Nephron (organoid): Measurements from ENCODE around the gene ETV6.

Experiments used
- H3K27ac Mint-ChIP-seq, 3 experiments: 2 replicates each; pipeline ENCODE4 v1.8.0; 2020; ENCODE audit warnings: mixed read lengths in 3 of 3, mild to moderate bottlenecking in 2 of 3, moderate library complexity in 1 of 3
- H3K27me3 Mint-ChIP-seq: 2 replicates; pipeline ENCODE4 v1.8.0; 2021; ENCODE audit warnings: low read depth, mild to moderate bottlenecking, moderate library complexity, mixed read lengths
- H3K36me3 Mint-ChIP-seq: 2 replicates; pipeline ENCODE4 v1.8.0; 2020; ENCODE audit warnings: low read depth, mixed read lengths
- H3K4me1 Mint-ChIP-seq: 2 replicates; pipeline ENCODE4 v1.8.0; 2020; ENCODE audit warnings: mixed read lengths
- H3K4me3 Mint-ChIP-seq, 3 experiments: 2 replicates each; pipeline ENCODE4 v1.8.0; 2020; ENCODE audit warnings: mild to moderate bottlenecking in 3 of 3, mixed read lengths in 3 of 3, moderate library complexity in 2 of 3
- H3K9me3 Mint-ChIP-seq: 2 replicates; pipeline ENCODE4 v1.8.0; 2020; ENCODE audit warnings: mixed read lengths
- TF ChIP-seq, protein P1 (sequence below), 3 experiments: fragments of 200-600 bp; sonication (generic); IDR thresholded peaks; one replicate each; pipeline ENCODE4 v1.5.0; 2021; ENCODE audit warnings: antibody characterized with exemption in 3 of 3; ENCODE audit not compliant: unreplicated experiment in 3 of 3

Gene ETV6

DNA sequence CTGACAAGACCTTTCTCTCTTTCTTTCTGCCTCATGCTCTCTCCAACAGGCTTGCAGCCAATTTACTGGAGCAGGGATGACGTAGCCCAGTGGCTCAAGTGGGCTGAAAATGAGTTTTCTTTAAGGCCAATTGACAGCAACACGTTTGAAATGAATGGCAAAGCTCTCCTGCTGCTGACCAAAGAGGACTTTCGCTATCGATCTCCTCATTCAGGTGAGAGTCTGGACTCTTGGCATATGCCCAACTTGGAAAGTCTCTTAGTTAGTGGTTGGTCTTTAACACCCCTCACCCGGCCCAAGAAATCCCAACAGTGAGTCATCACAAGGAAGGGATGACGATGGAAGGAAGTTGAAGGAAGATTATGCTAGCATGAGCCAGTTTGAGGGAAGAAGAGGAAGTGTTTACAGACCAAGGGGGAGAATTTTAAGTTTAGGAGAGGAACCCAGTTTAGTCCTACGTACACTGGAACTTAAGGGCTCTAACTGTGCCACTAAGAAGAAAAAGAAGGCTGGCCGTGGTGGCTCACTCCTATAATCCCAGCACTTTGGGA, 189.7 kb downstream of the ETV6 start:
- Mint-ChIP-seq H3K27me3 (no peaks in the 10 kb centered on the region), H3K4me1 (no peaks in the 10 kb centered on the region), H3K4me3 (no peak overlapping the region), H3K9me3 (no peaks in the 10 kb centered on the region), H3K36me3 (peaks cover 43% of the 10 kb centered on the region), H3K27ac (no peak overlapping the region)
- TF ChIP-seq, protein P1, sequence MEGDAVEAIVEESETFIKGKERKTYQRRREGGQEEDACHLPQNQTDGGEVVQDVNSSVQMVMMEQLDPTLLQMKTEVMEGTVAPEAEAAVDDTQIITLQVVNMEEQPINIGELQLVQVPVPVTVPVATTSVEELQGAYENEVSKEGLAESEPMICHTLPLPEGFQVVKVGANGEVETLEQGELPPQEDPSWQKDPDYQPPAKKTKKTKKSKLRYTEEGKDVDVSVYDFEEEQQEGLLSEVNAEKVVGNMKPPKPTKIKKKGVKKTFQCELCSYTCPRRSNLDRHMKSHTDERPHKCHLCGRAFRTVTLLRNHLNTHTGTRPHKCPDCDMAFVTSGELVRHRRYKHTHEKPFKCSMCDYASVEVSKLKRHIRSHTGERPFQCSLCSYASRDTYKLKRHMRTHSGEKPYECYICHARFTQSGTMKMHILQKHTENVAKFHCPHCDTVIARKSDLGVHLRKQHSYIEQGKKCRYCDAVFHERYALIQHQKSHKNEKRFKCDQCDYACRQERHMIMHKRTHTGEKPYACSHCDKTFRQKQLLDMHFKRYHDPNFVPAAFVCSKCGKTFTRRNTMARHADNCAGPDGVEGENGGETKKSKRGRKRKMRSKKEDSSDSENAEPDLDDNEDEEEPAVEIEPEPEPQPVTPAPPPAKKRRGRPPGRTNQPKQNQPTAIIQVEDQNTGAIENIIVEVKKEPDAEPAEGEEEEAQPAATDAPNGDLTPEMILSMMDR (IDR thresholded peaks at IDR 0.05; ENCODE audit: unreplicated experiment in 3 of 3), result no peak

DNA sequence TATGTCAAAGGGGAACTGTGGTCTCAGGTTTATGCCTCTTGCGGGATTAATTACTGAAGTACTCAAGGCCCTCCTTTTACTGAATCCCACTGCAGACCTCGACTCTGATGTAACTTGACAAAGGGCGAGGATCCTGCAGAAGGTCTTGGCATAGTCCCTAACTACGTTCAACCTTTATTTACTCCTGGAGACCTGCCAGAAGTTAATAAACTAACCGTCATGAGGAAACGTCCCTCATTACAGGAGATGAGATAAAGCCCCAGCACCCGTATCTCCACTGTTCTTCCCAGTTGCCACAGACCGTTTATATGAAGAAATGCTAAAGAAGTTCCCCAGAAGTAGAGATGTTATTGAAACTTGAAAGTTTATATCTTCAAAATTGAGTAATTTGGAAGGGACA, 190.9 kb downstream of the ETV6 start:
- no peaks in the 10 kb centered on the region for H3K4me1 Mint-ChIP-seq
- no peaks in the 10 kb centered on the region for H3K9me3 Mint-ChIP-seq
- peaks cover 47% of the 10 kb centered on the region for H3K36me3 Mint-ChIP-seq
- H3K27ac Mint-ChIP-seq, result no peak overlapping the region
- TF ChIP-seq, protein P1 (IDR thresholded peaks at IDR 0.05; ENCODE audit: unreplicated experiment in 3 of 3), result no peak
- no peaks in the 10 kb centered on the region for H3K27me3 Mint-ChIP-seq
- H3K4me3 Mint-ChIP-seq, result no peak overlapping the region

DNA sequence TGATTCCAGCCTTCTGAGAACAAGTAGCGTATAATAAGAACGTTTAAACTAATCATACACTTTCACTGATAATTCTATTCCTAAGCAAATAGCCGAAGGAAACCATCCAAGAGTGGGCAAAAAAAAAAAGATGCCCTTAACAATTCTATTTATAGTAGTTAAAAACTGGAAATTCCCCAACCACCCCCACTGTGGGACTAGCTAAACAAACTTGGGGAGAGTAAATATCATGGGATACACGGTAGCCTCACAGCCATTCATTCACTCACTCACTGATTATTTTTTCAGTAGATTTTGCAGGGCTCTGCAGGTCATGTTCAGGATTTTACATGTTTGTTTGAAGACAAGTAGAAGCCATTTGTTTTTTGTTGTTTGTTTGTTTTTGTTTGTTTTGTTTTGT, 197.0 kb downstream of the ETV6 start:
- TF ChIP-seq, protein P1 (IDR thresholded peaks at IDR 0.05; ENCODE audit: unreplicated experiment in 3 of 3), result no peak
- Mint-ChIP-seq H3K9me3 (no peaks in the 10 kb centered on the region), H3K36me3 (peaks cover 32% of the 10 kb centered on the region), H3K4me1 (no peaks in the 10 kb centered on the region), H3K27ac (no peak overlapping the region), H3K4me3 (no peak overlapping the region), H3K27me3 (no peaks in the 10 kb centered on the region)

DNA sequence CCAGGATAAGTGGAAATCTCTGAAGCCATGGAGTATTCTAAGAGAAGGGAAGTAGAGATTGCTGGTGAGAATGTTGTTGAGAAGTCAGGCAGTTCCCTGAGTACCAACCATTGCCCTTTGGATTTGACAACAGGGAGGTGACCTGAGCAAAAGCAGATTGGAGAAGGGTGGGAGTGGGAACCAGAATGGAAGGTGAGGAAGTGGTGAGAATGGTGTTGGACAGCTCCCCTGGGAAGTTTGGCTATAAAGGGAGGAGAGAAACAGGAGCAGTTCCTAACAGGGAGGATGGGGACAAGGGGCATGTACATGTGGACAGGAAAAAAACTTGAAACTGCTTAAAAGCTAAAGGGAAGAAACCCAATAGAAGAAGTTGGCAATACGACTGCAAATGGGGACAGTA, 198.1 kb downstream of the ETV6 start:
- Mint-ChIP-seq H3K36me3 (peaks cover 24% of the 10 kb centered on the region), H3K4me1 (peaks cover 3% of the 10 kb centered on the region), H3K9me3 (no peaks in the 10 kb centered on the region), H3K4me3 (no peak overlapping the region), H3K27me3 (no peaks in the 10 kb centered on the region), H3K27ac (no peak overlapping the region)
- TF ChIP-seq, protein P1 (IDR thresholded peaks at IDR 0.05; ENCODE audit: unreplicated experiment in 3 of 3), result no peak

DNA sequence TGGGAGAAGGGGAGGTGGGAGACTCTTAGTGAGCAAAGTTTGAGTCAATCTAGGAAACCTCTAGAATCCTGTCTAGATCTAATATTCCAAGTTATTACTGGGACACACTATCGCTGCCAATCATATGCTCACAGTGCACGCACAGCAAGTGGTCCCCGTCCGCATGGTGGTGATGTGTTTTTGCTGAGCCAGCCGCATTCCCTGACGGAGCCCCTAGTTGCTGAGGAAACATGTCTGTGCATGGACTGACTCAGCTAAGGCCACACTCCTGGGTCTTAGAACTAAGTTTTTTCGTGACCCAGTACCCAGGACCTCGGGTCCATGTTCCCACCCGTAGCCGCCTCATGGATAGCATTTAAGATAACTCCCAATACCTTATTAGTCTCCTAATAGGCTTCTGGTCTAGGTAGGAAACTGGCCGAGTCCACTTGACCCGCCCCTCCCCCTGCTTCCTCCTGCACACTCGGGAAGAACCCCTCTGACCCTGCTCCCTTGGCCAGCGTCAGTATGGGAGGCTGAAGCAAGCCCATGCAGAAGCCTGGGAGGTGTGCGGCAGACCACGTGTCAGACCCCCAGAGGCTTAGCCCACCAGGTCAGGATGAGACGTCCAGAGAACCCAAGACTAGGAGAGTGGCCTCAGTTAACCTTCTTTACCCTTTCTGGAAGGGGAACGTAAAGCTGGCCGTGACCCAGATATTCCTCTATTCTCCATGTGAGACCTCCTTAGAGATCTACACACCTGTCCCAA, 200.5 kb downstream of the ETV6 start:
- TF ChIP-seq, protein P1 (IDR thresholded peaks at IDR 0.05; ENCODE audit: unreplicated experiment in 3 of 3), result no peak
- Mint-ChIP-seq H3K27ac (no peak overlapping the region), H3K36me3 (peaks cover 27% of the 10 kb centered on the region), H3K27me3 (no peaks in the 10 kb centered on the region), H3K4me3 (no peak overlapping the region), H3K9me3 (no peaks in the 10 kb centered on the region), H3K4me1 (peaks cover 6% of the 10 kb centered on the region)

DNA sequence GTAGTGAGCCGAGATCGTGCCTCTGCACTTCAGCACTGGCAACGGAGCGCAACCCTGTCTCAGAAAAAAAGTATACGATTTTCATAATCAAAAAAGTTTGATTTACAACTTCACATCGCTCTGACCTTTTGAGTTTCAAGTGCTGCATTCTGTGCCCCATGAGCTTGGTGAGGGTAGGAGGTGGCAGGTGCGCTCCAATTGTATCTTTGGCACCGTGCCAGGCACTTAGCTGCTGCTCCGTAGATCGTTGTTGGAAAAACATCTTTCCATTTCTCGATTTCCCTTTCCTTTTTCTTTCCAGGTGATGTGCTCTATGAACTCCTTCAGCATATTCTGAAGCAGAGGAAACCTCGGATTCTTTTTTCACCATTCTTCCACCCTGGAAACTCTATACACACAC, 203.7 kb downstream of the ETV6 start:
- Mint-ChIP-seq H3K4me3 (no peak overlapping the region), H3K27me3 (no peaks in the 10 kb centered on the region), H3K27ac (no peak overlapping the region), H3K4me1 (peaks cover 14% of the 10 kb centered on the region), H3K36me3 (peaks cover 29% of the 10 kb centered on the region), H3K9me3 (no peaks in the 10 kb centered on the region)
- TF ChIP-seq, protein P1 (IDR thresholded peaks at IDR 0.05; ENCODE audit: unreplicated experiment in 3 of 3), result no peak
